ENCODE results near the gene C2orf92.

DNA sequence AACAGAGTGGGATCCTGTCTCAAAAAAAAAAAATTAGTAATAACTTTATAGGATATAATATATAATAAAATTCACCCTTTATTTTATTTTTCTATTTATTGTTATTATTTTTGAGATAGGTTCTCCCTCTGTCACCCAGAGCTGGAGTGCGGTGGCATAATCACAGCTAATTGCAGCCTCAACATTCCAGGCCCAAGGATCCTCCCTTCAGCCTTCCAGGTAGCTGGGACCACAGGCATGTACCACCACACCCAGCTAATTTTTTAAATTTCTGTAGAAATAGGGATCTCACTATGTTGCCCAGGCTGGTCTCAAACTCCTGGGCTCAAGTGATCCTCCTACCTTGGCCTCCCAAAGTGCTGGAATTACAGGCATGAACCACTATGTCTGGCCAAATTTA lies 958 bp downstream of the C2orf92 start:
- TF ChIP-seq, protein P1, sequence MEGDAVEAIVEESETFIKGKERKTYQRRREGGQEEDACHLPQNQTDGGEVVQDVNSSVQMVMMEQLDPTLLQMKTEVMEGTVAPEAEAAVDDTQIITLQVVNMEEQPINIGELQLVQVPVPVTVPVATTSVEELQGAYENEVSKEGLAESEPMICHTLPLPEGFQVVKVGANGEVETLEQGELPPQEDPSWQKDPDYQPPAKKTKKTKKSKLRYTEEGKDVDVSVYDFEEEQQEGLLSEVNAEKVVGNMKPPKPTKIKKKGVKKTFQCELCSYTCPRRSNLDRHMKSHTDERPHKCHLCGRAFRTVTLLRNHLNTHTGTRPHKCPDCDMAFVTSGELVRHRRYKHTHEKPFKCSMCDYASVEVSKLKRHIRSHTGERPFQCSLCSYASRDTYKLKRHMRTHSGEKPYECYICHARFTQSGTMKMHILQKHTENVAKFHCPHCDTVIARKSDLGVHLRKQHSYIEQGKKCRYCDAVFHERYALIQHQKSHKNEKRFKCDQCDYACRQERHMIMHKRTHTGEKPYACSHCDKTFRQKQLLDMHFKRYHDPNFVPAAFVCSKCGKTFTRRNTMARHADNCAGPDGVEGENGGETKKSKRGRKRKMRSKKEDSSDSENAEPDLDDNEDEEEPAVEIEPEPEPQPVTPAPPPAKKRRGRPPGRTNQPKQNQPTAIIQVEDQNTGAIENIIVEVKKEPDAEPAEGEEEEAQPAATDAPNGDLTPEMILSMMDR (IDR thresholded peaks at IDR 0.05) = no peak
- no peak for TF ChIP-seq POLR2A (IDR thresholded peaks at IDR 0.05)
